Measurements from ENCODE around the gene SMIM26.
A peak's percentile ranks its signal among the peaks of the same experiment; 100 is the strongest.

The SMIM26 gene

DNA sequence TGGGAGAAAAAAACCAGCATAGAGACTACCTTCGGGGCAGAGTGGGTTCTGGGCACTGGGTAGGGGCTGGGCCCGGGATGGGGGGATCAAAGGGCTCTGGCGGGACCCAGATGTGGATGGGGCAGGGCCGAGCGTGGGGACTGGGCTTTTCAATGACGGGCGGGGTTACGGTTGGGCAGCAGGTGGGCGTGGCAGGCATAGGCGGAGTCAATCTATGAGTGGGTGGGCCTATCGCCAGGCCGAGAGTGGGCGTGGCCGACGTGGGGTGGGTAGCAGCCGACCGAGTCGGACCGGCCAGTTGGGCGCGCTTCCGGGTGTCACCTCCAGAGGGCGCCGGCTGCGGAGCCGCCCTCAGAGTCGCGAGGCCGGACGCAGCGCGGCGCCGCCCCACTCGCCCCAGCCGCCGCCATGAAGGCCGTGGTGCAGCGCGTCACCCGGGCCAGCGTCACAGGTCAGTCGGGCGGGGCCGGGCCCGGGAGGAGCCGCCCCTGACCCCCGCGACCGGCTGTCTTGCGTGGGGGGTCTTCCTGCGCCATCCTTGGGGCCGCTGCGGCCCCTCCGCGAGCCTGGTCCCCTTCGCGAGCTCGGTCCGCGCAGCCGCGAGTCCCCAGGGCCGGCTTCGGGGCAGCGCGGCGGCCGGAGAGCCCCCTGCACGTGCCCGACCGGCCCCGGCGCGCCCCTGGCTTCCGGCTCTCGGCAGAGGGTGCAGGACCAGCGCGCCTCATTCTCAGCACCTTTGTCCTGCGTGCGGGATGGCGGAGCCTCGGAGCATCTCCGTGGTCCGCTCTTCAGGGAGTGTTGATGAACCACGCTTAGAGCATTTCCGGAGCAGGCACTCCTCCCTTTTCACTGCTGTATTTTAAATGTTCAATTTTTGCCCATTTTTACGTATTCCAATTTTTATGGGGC, 20.7 kb downstream of the SMIM26 start, which contains the start of gene DTD1:
TSS of gene DTD1 (plus strand) at position 390 of the 909 bp plus-strand sequence. CDS start at position 409, 19 bp downstream.
- peak; percentile 87 for DNase-seq

GRCh38 chr20:18588574-18588933, 21.3 kb downstream of the SMIM26 start:
- DNase-seq = peak; percentile 22

GRCh38 chr20:18589941-18590674, 22.9 kb downstream of the SMIM26 start:
- DNase-seq = peak; percentile 14

DNA sequence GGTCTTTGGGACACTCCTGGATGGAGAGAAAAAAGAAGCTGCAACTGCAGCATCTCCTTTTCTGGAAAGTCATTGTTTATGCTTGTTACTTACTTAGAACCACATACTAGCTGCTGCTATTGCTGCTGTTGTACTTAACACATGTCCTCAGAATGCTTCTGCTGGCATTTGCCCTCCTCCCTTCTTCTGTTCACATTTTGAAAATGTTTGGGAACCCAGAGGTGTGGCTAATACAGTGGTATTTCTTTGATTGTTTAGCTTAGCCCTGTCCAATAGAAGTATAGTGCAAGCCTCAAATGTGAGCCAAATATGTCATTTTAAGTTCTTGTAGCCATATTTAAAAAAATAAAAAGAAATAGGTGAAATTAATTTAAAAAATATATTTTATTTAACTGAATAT, 29.0 kb downstream of the SMIM26 start:
- no peak for DNase-seq

GRCh38 chr20:18609741-18610140, 42.5 kb downstream of the SMIM26 start:
- no peak for DNase-seq

DNA sequence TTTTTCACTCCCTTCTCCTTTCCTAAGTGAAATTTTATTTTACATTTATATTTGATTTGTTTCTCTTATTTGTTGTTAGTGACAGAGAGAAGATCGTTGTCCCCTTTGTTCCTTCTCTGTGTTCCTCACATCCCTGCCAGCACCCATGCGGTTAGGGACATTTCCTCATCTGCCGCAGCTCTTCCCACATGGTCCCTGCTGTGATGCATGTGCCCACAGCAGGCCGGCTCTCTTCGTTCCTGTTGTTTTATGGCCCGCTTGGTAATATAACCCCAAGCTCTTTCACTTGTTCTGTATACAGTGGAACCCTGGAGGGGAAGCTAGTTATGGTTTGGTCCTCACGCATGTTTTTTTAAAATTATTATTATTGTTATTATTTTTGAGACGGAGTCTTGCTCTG, 44.3 kb downstream of the SMIM26 start:
- DNase-seq = no peak

GRCh38 chr20:18613553-18613952, 46.3 kb downstream of the SMIM26 start:
- no peak for DNase-seq

DNA sequence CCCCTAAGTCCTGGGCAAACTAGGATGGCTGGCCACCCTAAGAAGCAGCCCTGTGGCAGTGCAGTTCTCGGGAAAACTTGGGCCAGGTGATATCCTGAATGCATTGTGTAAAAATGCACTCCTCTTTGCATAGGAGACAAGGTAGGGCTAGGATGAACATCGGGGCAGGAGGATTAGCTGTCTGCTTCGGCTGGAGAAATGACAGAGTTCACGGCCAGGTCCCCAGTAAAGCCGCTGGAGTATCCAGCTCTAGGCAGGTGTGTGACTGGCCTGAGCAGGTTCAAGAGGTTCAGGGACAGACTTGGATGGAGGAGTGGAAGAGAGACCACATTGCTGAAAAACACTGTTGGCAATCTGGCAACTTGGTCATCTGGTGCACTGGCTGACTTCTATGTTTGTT, 47.0 kb downstream of the SMIM26 start:
- DNase-seq = no peak

DNA sequence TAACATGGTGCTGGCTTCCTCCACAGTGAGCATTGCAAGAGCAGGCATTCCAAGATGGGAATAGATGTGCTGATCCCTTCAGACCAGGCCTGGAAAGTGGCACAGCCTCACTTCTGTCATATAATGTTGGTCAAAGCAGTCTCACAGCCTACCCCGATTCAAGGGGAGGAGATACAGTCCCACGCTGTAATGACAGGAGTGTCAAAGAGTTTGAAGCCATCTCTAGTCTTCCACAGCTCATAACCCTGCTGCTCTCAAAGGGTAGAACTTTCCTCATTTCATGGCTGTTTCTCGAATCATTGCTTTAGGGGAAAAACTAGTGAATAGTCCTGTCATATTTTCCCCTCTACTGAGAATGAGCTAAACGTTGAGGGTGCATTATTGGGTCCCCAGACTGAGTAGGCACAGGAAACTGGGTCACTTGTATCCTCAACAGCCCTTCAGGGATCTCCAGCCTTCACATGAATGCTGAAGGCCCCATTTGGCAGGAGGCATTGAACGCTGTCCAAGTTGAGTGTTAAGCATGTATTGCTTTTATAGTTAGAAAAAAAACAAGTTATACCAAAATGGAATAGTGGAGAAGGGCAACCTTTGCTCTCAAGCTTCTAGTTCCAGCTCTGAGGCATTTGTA, 47.9 kb downstream of the SMIM26 start:
- no peak for DNase-seq
